Activated CD4-positive, alpha-beta T cell treated with anti-CD3 and anti-CD28 coated beads for 4 hours (primary cell): Measurements from ENCODE around the gene KCNN3.
"Not testable (repeated sequence)": the region's sequence is repeated elsewhere in the genome, so short reads cannot be mapped to it uniquely, and the experiment has no call there.

Experiments used
- DNase-seq, 2 donors: peaks; one replicate each; pipeline ENCODE4 v3.0.0-alpha.2; 2020

Gene KCNN3

GRCh38 chr1:154870115-154870571, at the start of gene KCNN3:
TSS of gene KCNN3 (minus strand) at chr1:154870281. CDS start at chr1:154869964, 317 bp downstream.
- peak; percentile 61 to 68 for DNase-seq

- DNase-seq, result no peak
Measured at GRCh38 chr1:154913273-154913672, 43.2 kb upstream of the KCNN3 start.

GRCh38 chr1:154912755-154913154, 42.7 kb upstream of the KCNN3 start:
- DNase-seq, result no peak

GRCh38 chr1:154911691-154912550, 41.8 kb upstream of the KCNN3 start:
- no peak for DNase-seq

GRCh38 chr1:154910851-154911250, 40.8 kb upstream of the KCNN3 start:
- DNase-seq, result no peak

GRCh38 chr1:154908937-154909336, 38.9 kb upstream of the KCNN3 start:
- DNase-seq, result no peak

- not testable (repeated sequence) for DNase-seq
Measured at GRCh38 chr1:154908129-154908528, 38.0 kb upstream of the KCNN3 start.

GRCh38 chr1:154906621-154907081, 36.6 kb upstream of the KCNN3 start:
- DNase-seq, result no peak

GRCh38 chr1:154902938-154903566, 33.0 kb upstream of the KCNN3 start:
- DNase-seq, result no peak

GRCh38 chr1:154901591-154901990, 31.5 kb upstream of the KCNN3 start:
- DNase-seq, result no peak

GRCh38 chr1:154899041-154899440, 29.0 kb upstream of the KCNN3 start:
- no peak for DNase-seq

- DNase-seq, result no peak
Measured at GRCh38 chr1:154896771-154897286, 26.7 kb upstream of the KCNN3 start.

- DNase-seq, result no peak
Measured at GRCh38 chr1:154895798-154896197, 25.7 kb upstream of the KCNN3 start.

- DNase-seq, result no peak
Measured at GRCh38 chr1:154891452-154891851, 21.4 kb upstream of the KCNN3 start.

- DNase-seq, result no peak
Measured at GRCh38 chr1:154888757-154889156, 18.7 kb upstream of the KCNN3 start.

- DNase-seq, result no peak
Measured at GRCh38 chr1:154886281-154887015, 16.4 kb upstream of the KCNN3 start.

GRCh38 chr1:154884869-154885701, 15.0 kb upstream of the KCNN3 start:
- no peak for DNase-seq

- no peak for DNase-seq
Measured at GRCh38 chr1:154883919-154884868, 14.1 kb upstream of the KCNN3 start.

GRCh38 chr1:154881820-154882535, 11.9 kb upstream of the KCNN3 start:
- DNase-seq, result no peak

GRCh38 chr1:154880671-154881070, 10.6 kb upstream of the KCNN3 start:
- no peak for DNase-seq
